ENCODE measurements around the gene TMEM270.

DNA sequence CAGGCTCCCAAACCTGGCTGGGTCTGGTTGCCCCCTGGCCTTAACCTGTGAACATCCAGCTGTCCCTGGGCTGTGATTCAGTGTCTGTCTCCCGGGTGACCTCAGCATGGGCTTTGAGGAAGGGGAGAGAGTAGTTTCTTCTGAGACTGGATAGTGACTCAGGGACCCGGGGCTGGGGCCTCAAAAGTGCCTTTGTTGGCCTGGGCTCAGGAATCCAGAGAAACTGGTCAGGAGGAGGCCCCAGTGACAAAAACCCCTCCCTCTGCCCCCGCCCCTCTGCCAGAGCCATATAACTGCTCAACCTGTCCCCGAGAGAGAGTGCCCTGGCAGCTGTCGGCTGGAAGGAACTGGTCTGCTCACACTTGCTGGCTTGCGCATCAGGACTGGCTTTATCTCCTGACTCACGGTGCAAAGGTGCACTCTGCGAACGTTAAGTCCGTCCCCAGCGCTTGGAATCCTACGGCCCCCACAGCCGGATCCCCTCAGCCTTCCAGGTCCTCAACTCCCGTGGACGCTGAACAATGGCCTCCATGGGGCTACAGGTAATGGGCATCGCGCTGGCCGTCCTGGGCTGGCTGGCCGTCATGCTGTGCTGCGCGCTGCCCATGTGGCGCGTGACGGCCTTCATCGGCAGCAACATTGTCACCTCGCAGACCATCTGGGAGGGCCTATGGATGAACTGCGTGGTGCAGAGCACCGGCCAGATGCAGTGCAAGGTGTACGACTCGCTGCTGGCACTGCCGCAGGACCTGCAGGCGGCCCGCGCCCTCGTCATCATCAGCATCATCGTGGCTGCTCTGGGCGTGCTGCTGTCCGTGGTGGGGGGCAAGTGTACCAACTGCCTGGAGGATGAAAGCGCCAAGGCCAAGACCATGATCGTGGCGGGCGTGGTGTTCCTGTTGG lies 30.0 kb upstream of the TMEM270 start, which contains the start of gene CLDN4:
- TF ChIP-seq, protein P1, sequence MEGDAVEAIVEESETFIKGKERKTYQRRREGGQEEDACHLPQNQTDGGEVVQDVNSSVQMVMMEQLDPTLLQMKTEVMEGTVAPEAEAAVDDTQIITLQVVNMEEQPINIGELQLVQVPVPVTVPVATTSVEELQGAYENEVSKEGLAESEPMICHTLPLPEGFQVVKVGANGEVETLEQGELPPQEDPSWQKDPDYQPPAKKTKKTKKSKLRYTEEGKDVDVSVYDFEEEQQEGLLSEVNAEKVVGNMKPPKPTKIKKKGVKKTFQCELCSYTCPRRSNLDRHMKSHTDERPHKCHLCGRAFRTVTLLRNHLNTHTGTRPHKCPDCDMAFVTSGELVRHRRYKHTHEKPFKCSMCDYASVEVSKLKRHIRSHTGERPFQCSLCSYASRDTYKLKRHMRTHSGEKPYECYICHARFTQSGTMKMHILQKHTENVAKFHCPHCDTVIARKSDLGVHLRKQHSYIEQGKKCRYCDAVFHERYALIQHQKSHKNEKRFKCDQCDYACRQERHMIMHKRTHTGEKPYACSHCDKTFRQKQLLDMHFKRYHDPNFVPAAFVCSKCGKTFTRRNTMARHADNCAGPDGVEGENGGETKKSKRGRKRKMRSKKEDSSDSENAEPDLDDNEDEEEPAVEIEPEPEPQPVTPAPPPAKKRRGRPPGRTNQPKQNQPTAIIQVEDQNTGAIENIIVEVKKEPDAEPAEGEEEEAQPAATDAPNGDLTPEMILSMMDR (IDR thresholded peaks at IDR 0.05), result no peak
- TF ChIP-seq POLR2AphosphoS5 (IDR thresholded peaks at IDR 0.05; ENCODE audit: low read depth, low read length) (peak; percentile 99), TCF7L2 (IDR thresholded peaks at IDR 0.05; ENCODE audit: low read depth, low read length) (peak; percentile 8; the same call in 1 of the 2 replicates), SIN3A (IDR thresholded peaks at IDR 0.05; ENCODE audit: borderline replicate concordance, insufficient read depth, low read depth, low read length) (peak; percentile 69)
- TF ChIP-seq, protein P2, sequence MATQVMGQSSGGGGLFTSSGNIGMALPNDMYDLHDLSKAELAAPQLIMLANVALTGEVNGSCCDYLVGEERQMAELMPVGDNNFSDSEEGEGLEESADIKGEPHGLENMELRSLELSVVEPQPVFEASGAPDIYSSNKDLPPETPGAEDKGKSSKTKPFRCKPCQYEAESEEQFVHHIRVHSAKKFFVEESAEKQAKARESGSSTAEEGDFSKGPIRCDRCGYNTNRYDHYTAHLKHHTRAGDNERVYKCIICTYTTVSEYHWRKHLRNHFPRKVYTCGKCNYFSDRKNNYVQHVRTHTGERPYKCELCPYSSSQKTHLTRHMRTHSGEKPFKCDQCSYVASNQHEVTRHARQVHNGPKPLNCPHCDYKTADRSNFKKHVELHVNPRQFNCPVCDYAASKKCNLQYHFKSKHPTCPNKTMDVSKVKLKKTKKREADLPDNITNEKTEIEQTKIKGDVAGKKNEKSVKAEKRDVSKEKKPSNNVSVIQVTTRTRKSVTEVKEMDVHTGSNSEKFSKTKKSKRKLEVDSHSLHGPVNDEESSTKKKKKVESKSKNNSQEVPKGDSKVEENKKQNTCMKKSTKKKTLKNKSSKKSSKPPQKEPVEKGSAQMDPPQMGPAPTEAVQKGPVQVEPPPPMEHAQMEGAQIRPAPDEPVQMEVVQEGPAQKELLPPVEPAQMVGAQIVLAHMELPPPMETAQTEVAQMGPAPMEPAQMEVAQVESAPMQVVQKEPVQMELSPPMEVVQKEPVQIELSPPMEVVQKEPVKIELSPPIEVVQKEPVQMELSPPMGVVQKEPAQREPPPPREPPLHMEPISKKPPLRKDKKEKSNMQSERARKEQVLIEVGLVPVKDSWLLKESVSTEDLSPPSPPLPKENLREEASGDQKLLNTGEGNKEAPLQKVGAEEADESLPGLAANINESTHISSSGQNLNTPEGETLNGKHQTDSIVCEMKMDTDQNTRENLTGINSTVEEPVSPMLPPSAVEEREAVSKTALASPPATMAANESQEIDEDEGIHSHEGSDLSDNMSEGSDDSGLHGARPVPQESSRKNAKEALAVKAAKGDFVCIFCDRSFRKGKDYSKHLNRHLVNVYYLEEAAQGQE (IDR thresholded peaks at IDR 0.05; ENCODE audit: insufficient read depth in 1 of 2, low read depth in 2 of 2, low read length in 1 of 2), result peak; percentile 65 to 81; a peak in 3 of 4 replicates

All from Panc1 (cell line).